T-helper 9 cell (primary cell): ENCODE results near the gene SYVN1.
"Not testable (repeated sequence)": the region's sequence is repeated elsewhere in the genome, so short reads cannot be mapped to it uniquely, and the experiment has no call there.

Experiments used
- DNase-seq: peaks from one replicate; pipeline ENCODE4 v3.0.0-alpha.2; 2020

Gene SYVN1

GRCh38 chr11:65126624-65127274 is 7.6 kb downstream of the SYVN1 start:
- DNase-seq, result no peak

DNA sequence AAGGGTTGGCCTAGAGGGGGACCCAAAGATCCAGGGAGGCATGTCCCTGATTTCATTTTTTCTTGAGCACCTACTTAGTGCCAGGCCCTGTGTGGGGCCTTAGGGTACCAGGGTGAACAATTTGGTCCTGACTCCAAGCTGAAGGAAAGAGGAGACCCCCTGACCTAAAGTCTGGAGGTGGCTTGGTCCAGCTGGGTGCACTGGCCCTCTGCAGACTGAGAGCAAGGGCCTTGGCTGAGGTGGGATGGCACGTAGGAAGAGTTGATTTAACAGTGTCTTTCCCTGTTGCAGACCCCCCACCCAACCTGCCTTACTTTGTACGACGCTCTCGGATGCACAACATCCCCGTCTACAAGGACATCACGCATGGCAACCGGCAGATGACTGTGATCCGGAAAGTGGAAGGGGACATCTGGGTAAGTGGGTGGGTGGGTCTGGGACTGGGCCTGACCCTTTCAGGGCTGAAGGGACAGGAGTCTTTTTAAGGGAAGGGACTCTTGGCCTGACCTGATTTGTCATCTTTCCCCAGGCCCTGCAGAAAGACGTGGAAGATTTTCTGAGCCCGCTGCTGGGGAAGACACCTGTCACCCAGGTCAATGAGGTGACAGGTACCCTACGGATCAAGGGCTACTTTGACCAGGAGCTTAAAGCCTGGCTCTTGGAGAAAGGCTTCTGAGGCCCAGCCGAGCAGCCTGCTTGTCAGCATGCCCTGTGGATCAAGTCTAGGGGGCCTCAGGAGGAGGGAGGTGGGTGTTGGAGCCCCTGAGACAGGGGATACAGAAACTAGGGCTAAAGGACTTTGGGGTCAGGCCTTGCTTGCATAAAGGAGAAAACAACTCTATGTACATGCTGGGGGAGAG is 8.9 kb downstream of the SYVN1 start:
- no peak for DNase-seq

DNA sequence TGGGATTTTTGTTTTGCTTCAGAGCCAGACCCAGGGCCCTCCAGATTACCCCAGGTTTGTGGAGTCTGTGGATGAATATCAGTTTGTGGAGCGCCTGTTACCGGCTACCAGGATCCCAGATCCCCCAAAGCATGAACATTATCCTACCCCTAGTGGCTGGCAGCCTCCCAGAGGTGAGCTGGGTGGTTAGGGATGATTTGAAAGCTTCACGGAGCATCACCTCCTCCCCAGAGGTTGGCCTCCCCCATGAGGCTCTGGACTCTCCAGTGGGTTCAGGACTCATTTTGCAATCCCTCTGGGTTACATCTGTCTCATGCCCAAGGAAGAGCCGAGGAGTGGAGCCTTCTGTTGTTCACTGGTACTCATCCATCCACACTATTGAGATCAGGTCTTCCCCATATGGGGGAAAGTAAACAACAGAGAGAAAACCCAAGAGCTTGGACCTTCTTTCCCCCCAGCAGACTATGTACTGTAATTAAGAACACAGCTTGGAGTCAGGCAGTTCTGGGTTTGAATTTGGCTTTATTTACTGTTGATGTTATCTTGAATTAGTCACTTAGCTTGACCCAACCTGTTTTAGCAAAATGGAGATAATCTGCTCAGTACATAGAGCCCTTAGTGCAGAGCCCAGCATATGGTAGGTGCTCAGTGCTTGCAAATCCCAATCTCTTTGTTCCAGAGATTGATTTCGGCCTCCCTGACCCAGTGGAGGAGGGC is 9.7 kb downstream of the SYVN1 start:
- no peak for DNase-seq

GRCh38 chr11:65121865-65122696 is 12.2 kb downstream of the SYVN1 start, which contains the start of the genes FAU and MRPL49:
TSS of gene FAU (minus strand) at chr11:65122134. CDS start at chr11:65121813, 321 bp downstream.
TSS of gene MRPL49 (plus strand) at chr11:65122321. CDS start at chr11:65122347, 26 bp downstream.
- DNase-seq, result peak; percentile 97

GRCh38 chr11:65121447-65121864 is 12.9 kb downstream of the SYVN1 start:
- DNase-seq, result no peak

DNA sequence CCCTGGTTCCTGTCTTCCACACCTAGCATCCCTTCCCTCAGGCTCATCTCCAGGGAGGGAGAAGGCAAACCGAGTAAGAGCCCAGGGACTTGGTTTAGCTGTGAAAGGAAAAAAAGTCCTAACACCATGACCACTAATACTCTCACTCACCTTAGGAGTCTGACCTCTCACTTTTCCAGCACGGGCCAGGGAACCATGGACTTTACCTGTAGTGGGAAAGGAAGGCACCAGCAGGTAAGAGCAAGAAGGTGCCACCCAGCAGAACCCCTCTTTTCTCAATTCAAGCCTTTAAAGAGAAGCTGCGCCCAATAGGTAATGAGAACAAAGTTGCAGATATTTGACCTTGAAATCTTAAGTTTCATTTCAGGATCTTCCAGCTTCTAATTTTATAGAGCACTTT is 13.5 kb downstream of the SYVN1 start:
- DNase-seq, result no peak

DNA sequence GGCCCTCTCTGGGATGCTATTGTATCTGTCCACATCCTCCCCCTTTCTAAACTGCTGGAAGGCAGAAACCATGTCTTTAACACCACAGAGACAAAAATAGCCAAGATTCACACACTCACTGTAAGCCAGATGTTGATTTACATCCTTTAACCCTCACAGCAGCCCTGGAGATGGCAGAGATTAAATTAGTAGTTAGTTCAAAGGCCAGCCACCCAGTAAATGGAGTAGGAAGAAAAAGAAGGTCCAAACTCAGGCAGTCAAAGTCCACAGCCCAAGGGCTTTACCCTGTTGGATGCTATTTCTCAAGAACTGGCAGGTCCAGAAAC is 14.7 kb downstream of the SYVN1 start:
- no peak for DNase-seq

DNA sequence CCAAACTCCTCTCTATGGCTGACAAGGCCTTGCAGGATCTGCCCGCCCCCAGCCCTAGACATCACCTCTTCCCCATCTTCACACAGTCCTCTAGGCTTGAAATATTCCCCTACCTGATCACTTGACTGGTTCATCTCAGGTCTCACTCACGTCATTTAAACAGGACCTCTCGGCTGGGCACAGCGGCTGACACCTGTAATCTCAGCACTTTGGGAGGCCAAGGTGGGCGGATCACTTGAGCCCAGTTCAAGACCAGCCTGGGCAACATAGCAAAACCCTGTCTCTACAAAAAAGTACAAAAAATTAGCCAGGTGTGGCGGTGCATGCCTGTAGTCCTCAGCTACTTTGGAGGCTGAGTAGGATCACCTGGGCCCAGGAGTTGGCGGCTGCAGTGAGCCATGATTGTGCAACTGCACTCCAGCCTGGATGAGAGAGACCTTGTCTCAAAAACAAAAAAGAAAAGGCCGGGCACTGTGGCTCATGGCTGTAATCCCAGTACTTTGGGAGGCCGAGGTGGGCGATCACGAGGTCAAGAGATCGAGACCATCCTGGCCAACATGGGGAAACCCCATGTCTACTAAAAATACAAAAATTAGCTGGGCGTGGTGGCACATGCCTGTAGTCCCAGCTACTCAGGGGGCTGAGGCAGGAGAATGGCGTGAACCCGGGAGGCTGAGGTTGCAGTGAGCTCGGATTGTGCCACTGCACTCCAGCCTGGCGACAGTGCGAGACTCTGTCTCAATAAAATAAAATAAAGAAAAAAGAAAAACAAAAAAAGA is 15.2 kb downstream of the SYVN1 start:
- DNase-seq, result not testable (repeated sequence)

DNA sequence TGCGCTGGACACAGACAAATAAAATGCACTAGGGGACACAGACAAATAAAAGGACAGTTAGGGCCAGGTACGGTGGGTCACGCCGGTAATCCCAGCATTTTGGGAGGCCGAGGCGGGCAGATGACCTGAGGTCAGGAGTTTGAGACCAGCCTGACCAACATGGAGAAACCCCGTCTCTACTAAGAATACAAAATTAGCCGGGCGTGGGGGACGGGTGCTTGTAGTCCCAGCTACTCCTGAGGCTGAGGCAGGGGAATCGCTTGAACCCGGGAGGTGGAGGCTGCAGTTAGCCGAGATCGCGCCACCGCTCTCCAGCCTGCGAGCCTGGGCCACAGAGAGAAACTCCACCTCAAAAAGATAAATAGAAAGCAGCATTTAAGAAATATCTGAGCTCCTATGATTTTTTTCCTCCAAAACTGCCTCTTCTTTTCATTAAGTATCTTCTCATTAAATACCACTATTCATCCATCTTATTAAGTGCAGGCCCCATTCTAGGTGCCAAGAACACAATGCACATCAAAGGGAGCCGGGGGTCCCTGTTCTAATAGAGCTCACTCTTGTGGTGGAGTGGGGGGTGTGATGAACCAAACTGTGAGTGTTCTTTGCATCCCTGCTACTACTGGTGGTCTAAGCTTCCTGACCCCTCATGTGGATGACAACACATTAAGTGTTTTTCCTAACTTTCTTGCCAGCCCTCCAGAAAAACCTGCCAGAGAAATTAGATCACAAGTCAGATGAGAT is 16.1 kb downstream of the SYVN1 start:
- DNase-seq, result no peak

DNA sequence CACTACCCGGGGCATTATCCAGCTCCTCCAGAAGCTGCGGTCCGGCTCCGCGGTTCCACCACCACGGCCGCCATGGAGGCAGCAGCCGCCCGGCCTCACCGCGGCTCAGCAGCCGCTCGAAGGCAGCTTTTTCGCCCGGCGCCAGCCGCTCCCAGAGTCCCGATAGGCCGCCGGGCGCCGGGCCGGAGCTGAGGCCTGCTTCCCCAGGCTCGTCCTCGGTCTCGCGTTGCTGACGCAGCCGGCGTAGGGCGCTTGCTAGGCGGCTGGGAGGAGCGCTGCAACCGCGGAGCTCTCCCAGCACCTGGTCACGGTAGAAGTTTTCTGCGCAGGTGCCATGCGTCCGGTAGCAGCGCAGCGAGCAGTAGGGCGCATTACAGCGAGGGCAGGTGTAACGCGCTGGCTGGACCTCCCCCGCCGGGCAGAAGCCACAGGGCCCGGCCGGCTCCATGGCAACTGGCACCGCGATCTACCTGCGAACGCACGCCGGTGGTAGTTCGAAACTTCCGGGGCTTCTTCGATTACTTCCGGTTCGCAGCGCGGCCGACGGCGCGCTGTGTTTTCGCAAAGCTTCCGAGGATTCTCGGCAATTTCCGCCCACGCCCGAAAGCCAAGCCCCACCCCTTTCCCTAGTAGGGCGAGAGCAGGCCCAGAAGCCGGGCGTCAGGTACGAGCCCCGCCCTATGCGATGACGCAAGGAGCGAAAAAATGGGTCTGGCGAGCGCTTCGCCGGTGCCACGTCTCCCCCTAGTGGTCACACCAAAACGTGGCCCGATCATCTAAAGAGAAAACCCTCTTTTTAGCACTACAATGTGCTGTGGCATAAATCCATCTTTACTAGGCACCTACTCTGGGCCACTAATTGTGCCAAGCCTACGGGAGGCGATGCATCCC is 16.9 kb downstream of the SYVN1 start, which contains the start of gene ZNHIT2:
ZNHIT2 (minus strand) TSS at position 496 of the 891 bp plus-strand sequence; CDS start at position 448, 48 bp downstream.
- peak; percentile 99 for DNase-seq

- DNase-seq, result peak; percentile 44
Measured at GRCh38 chr11:65116370-65117205, 17.7 kb downstream of the SYVN1 start.

GRCh38 chr11:65115361-65116082 is 18.8 kb downstream of the SYVN1 start:
- no peak for DNase-seq

GRCh38 chr11:65114538-65115171 is 19.7 kb downstream of the SYVN1 start:
- no peak for DNase-seq

DNA sequence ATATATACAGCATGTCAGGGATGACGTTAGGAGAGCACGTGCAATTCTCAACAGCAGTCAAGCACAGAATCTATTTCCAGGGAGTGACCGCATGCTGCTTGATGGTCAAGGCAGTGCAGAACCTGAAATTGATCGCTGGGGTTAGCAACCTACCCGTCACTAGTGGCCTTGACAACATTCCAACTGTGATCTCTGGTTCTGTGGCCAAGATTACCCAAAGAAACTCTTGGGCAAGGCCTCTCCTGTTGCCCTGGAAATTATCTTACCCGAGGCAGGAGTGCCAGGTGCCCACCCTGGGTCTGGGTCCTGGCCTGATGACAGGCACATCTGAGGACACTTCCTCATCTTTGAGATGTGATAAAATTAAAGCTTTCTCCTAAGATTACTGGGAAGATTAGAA is 20.5 kb downstream of the SYVN1 start:
- DNase-seq, result no peak

DNA sequence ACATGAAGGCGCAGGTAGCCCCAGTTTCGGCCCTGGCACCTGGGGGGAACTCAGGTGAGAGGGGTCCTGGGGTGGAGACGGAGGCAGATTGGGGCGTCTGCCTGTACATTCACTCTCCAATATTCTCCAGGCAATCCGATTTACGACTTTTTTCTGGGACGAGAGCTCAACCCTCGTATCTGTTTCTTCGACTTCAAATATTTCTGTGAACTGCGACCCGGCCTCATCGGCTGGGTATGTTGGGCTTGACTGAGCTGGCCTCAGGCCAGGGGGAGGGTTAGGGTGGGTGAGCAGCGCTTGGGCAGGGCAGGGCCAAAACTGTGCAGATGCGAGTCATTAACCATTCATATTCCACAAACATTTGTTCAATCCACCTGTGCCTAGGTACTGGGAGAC is 21.0 kb downstream of the SYVN1 start:
- DNase-seq, result no peak

- DNase-seq, result peak; percentile 76
Measured at GRCh38 chr11:65112546-65113360, 21.6 kb downstream of the SYVN1 start.
